Lung (tissue), 12 donors: ENCODE measurements around the gene PALLD. TPM values are rescaled to one million over a fixed set of nuclear protein-coding genes. Genes with fewer than 3 reads are reported as not detected.

Experiments used
- ATAC-seq: fragments of 200-7000 bp; cut with Tn5 transposase; one replicate; pipeline ENCODE4 v1.9.1; 2020; ENCODE audit warnings: moderate number of reproducible peaks; ENCODE audit not compliant: insufficient read depth, low FRiP score
- DNase-seq, 3 donors: peaks; one replicate each; pipeline ENCODE4 v3.0.0-alpha.2; 2013 to 2017
- H3K27ac ChIP-seq, 2 donors: one replicate each; pipeline ENCODE4 v1.5.1; 2013; ENCODE audit warnings: mild to moderate bottlenecking in 2 of 2, moderate library complexity in 2 of 2, control low read depth in 1 of 2, inconsistent platforms in 1 of 2, low read depth in 1 of 2, low read length in 1 of 2
- H3K27me3 ChIP-seq, 3 donors: one replicate each; pipeline ENCODE4 v1.5.1; 2013; ENCODE audit warnings: low read length in 2 of 3; ENCODE audit not compliant: control insufficient read depth in 3 of 3, insufficient read depth in 3 of 3
- H3K36me3 ChIP-seq, 4 donors: one replicate each; pipeline ENCODE4 v1.5.1; 2013; ENCODE audit warnings: low read length in 4 of 4, mild to moderate bottlenecking in 1 of 4, moderate library complexity in 1 of 4; ENCODE audit not compliant: control insufficient read depth in 4 of 4, insufficient read depth in 4 of 4
- H3K4me1 ChIP-seq, 5 donors: one replicate each; pipeline ENCODE4 v1.5.1; 2013; ENCODE audit warnings: low read length in 5 of 5, mild to moderate bottlenecking in 2 of 5, moderate library complexity in 1 of 5; ENCODE audit not compliant: control insufficient read depth in 5 of 5, insufficient read depth in 5 of 5
- H3K4me3 ChIP-seq: one replicate; pipeline ENCODE4 v1.5.1; 2013; ENCODE audit warnings: mild to moderate bottlenecking, control low read depth, moderate library complexity
- H3K9ac ChIP-seq, 2 donors: one replicate each; pipeline ENCODE4 v1.5.1; 2013; ENCODE audit warnings: low read length in 2 of 2, control low read depth in 1 of 2; ENCODE audit not compliant: insufficient read depth in 1 of 2
- H3K9me3 ChIP-seq, 4 donors: one replicate each; pipeline ENCODE4 v1.5.1; 2013; ENCODE audit warnings: low read length in 3 of 4, mild to moderate bottlenecking in 1 of 4, moderate library complexity in 1 of 4; ENCODE audit not compliant: control insufficient read depth in 4 of 4, insufficient read depth in 3 of 4
- CTCF ChIP-seq: IDR thresholded peaks from 2 replicates; pipeline ENCODE4 v1.5.1; 2012; ENCODE audit warnings: mild to moderate bottlenecking; ENCODE audit errors: control extremely low read depth, extremely low read depth
- WGBS, 2 donors: extraction: QIAGEN DNeasy Blood & Tissue Kit; methylation state at CpG; one replicate each; pipeline ENCODE4 v1.1.7; 2013; 5-methylcytosine and 5-hydroxymethylcytosine counted together
- polyA plus RNA-seq, 2 donors: library from polyadenylated mRNA; stranded (reverse); fragments of 200-250 nt; gene quantifications; one replicate each; pipeline ENCODE4 v1.2.1, GENCODE V29; 2013
- total RNA-seq, 2 donors: library from RNA; depleted of rRNA in 1 of 2; stranded (reverse); fragments of >200 nt in 1 of 2; gene quantifications; one replicate each; pipeline ENCODE4 v1.2.1, GENCODE V29; 2014 to 2021
- donor health status: control.
- donor health status: control.
- donor health status: Bipolar disorder and iron deficiency.
- donor health status: healthy.
- donor health status: DM: yes; HTN: yes; CAD: no.

PALLD gene
- total and polyA plus RNA-seq, 4 donors, result 20.7 to 139 (median 63.0) TPM

GRCh38 chr4:168841000-168841671 lies 344.3 kb downstream of the PALLD start:
- ATAC-seq, result no peak
- no peak overlapping the region for H3K4me3 ChIP-seq
- no peak for TF ChIP-seq CTCF
- no peaks in the 10 kb centered on the region for H3K9me3 ChIP-seq
- no peaks in the 10 kb centered on the region for H3K27me3 ChIP-seq
- H3K36me3 ChIP-seq, result peaks cover 0 to 10% (median 0%) of the 10 kb centered on the region in 4 donors
- H3K27ac ChIP-seq, result peak overlapping the region; percentile 53 to 90
- WGBS, 2 donors, result 79 to 89% methylated on average over 8 of the region's 8 CpGs
- no peak overlapping the region for H3K9ac ChIP-seq
- peaks cover 7 to 47% (median 40%) of the 10 kb centered on the region in 5 donors for H3K4me1 ChIP-seq
- DNase-seq, result no peak

GRCh38 chr4:168841672-168842019 lies 344.8 kb downstream of the PALLD start:
- Histone ChIP-seq H3K36me3 (peaks cover 0 to 10% (median 0%) of the 10 kb centered on the region in 4 donors), H3K27me3 (no peaks in the 10 kb centered on the region), H3K9me3 (no peaks in the 10 kb centered on the region), H3K9ac (no peak overlapping the region), H3K27ac (peak overlapping the region in 1 of 2 donors; percentile 90), H3K4me1 (peaks cover 7 to 46% (median 40%) of the 10 kb centered on the region in 5 donors), H3K4me3 (no peak overlapping the region)
- no peak for TF ChIP-seq CTCF
- DNase-seq (no peak), ATAC-seq (no peak)

GRCh38 chr4:168842186-168842585 lies 345.3 kb downstream of the PALLD start:
- no peak for DNase-seq
- Histone ChIP-seq H3K27ac (peak overlapping the region in 1 of 2 donors; percentile 90), H3K4me3 (no peak overlapping the region), H3K4me1 (peaks cover 7 to 49% (median 40%) of the 10 kb centered on the region in 5 donors), H3K36me3 (peaks cover 0 to 10% (median 0%) of the 10 kb centered on the region in 4 donors), H3K9me3 (no peaks in the 10 kb centered on the region), H3K9ac (no peak overlapping the region), H3K27me3 (no peaks in the 10 kb centered on the region)
- TF ChIP-seq CTCF, result no peak
- 87 to 90% methylated on average over 1 of the region's 1 CpG for WGBS, 2 donors
- ATAC-seq, result no peak
